SKM-1 treated with dmso at 0.1 percent for 144 hours (cell line): Measurements from ENCODE around the gene STXBP2.

Experiments used
- DNase-seq: peaks from one replicate; lab custom pipeline; 2025; ENCODE audit not compliant: unreplicated experiment; lab: John Stamatoyannopoulos, UW

The STXBP2 gene

DNA sequence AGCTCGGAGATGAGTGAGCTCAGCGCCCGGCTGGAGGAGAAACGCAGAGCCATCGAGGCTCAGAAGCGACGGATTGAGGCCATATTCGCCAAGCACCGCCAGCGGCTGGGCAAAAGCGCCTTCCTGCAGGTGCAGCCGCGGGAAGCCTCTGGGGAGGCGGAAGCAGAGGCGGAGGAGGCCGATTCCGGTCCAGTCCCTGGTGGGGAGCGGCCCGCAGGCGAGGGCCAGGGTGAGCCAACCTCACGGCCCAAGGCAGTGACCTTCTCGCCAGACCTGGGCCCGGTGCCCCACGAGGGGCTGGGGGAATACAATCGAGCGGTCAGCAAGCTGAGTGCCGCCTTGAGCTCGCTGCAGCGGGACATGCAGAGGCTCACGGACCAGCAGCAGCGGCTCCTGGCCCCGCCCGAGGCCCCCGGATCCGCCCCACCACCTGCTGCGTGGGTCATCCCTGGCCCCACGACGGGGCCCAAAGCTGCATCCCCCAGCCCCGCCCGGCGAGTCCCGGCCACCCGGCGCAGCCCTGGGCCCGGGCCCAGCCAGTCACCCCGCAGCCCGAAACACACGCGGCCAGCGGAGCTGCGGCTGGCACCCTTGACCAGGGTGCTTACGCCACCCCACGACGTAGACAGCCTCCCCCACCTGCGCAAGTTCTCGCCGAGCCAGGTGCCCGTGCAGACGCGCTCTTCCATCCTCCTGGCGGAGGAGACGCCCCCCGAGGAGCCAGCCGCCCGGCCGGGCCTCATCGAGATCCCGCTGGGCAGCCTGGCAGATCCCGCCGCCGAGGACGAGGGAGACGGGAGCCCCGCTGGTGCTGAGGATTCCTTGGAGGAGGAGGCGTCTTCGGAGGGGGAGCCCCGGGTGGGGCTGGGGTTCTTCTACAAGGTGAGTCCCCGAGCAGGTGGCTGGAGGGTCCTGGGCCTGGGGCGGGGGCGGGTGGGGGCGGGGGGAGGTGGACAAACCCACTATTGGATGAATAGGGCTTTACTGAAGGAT is 24.3 kb upstream of the STXBP2 start:
- DNase-seq, result no peak

GRCh38 chr19:7614859-7615741 is 21.8 kb upstream of the STXBP2 start:
- no peak for DNase-seq

- no peak for DNase-seq
Observed at GRCh38 chr19:7617172-7617571, 19.7 kb upstream of the STXBP2 start.

DNA sequence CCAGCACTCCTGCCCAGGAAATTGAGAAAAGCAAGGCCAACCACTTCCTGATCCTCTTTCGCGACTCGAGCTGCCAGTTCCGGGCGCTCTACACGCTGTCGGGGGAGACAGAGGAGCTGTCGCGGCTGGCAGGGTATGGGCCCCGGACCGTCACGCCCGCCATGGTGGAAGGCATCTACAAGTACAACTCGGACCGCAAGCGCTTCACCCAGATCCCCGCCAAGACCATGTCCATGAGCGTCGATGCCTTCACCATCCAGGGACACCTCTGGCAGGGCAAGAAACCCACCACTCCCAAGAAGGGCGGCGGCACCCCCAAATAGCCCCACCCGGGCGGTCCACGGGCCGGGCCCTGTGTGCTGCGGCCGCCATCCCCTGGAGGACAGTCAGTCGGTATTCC is 19.2 kb upstream of the STXBP2 start:
- DNase-seq, result no peak

DNA sequence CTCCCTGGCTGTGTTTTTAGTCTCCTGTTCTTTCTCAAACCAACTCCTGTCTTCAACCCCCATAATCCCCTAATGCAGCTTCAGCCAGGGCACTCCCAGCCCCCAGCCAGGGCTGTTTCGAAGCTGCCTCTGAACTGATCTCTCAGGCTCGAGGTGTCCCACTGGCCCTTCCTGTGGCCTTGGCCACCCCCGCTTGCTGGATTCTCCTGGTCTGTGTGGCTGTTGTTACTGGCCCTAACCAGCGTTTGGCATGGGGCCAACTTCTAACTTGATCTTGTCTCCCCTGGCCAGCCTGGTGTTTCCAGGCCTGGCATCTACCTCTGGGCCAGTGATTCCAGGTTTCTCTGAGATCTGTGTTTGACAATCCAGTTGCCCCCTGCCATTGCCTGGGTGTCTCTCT is 18.6 kb upstream of the STXBP2 start:
- no peak for DNase-seq

DNA sequence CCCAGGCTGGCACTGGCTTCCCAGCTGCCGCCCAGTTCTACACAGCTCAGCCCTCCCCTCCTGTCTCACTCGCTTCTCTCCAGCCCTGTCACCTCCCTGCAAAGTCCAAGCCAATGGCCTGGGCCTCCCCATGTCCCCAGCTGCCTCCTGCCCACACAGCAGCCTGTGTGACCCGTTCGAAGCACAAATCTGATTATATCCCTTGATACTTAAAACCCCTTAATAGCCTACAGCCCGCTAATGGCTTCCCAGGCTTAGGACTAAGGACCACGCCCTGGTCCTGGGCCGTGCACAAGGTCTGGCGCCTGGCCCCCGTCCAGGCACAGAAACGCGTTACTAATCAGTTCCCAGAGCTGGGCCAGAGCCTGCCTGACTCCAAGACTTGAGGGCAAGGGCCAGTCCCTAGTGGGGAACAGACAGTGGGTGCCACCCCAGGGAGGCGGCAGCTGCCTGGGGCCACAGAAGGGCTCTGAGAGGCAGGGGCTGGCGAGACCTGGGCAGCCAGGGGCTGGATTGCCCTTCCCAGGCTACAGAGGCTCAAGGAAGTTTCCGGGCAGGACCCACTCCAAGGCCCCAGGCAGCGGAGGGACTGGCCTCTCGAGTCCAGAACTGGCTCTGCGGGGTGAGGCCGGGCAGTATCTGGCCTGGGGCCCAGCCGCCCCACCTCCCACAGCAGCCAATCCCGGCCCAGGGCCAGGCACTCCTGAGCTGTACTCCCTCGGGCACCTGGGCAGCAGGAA is 18.0 kb upstream of the STXBP2 start:
- no peak for DNase-seq

GRCh38 chr19:7619671-7620441 is 17.1 kb upstream of the STXBP2 start:
- DNase-seq, result no peak

DNA sequence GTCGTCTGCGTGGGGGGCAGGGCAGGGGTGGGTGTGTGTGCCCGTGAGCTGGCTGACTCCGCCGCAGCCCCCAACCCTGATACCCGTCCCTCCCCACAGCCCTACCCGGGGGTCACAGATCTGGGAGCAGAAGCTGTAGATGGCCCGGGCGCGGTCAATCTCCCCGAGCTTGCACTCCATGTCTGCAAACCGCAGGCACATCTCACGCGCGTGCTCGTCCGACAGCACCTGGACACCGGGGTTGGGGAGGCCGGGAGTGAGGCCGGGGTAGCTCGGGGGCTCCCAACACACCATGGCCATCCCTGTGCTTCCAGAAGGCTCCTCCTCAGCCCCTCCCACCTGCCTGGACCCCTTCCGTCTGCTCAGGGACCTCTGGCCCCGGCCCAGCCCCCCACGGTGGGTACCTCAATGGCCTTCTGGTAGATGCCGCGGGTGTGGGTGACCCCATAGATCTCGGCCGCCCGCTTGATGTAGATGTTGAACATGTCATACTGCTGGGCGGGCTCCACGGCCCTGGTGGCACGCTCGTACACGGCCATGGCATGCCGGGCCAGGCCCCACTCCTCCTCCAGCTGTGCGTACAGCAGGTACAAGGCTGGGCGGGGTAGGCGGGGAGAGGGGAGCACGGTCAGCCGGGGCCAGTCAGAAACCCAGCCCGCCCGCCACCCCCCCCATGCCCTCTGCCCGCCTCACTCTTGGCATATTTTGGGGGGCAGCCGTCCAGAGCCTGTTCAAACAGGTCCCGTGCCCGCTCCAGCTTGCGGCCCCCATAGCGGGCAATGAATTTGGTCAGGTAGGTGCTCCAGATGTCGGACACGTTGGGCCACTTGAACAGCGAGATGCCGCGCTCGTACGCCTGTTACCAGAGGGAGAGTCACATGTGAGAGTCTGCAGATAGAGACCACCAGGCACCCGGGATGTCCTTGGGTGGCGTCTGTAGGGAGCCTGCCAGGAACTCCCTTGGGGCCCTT is 16.2 kb upstream of the STXBP2 start:
- no peak for DNase-seq

GRCh38 chr19:7622933-7623685 is 13.8 kb upstream of the STXBP2 start:
- DNase-seq, result no peak

GRCh38 chr19:7623725-7624603 is 12.9 kb upstream of the STXBP2 start:
- no peak for DNase-seq

DNA sequence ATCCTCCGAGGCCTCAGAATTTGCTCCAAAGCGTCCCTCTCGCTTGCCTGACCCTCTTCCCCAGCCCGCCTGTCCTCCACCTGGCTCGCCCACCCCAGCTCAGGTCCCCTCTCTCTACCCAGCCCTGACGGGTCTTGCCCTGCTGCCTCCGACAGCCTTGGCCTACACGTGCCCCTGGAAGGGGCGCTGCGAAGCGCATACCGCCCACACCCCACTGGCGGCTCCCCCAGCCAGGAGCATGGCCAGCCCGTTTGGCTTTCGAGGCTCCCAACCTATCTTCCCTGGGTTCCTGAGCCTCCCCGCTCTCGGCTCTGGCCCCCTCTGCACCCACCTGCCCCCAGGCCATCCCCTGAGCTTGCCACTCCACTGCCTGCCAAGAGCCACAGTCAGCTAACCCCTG is 12.1 kb upstream of the STXBP2 start:
- DNase-seq, result no peak

GRCh38 chr19:7625763-7626372 is 11.0 kb upstream of the STXBP2 start:
- no peak for DNase-seq

DNA sequence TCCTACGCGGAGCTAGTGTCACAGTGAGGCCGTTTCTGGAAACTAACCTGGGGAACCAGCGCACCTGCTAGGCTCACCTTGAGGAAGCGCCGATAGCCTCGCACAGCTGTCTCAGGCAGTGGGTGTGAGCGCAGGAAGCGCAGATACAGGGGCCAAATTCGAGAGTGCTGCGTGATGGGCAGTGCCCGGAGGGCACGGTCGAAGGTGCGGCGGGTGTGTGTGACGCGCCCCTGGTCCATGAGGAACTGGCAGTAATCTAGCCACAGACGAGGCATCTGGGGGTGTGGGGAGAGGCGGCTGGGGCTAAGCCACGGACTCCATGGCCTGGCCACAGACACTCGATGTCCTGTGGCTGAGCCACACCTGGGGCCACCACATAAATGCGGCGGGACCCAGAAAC is 9.7 kb upstream of the STXBP2 start:
- no peak for DNase-seq

- no peak for DNase-seq
Observed at GRCh38 chr19:7628589-7629311, 8.2 kb upstream of the STXBP2 start.

GRCh38 chr19:7629347-7630054 is 7.4 kb upstream of the STXBP2 start, which contains the start of the genes PET100 and XAB2:
TSS of gene PET100 (plus strand) at chr19:7629793. CDS start at chr19:7629834, 41 bp downstream.
TSS of gene XAB2 (minus strand) at chr19:7629545. CDS start at chr19:7629527, 18 bp downstream.
- DNase-seq, result peak; percentile 98

DNA sequence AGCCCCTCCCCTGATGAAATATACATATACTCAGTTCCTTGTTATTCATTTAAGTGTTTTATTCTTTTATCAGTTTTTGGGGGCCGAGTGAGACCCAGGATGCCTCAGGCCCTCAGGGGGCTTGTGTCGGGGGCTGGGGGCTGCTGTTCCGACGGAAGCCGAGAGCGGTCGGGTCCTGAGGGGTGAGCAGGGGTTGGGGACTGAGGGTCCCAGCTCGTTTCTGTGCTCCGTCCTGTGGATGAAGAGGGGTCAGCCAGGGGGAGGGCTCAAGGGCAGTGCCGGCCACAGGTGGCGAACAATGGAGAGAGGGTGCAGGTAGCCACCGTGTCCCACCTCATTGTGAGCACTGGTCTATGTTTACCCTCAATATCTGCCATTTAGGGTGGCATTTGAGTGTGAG is 5.3 kb upstream of the STXBP2 start:
- DNase-seq, result no peak
